WERI-Rb-1 (cell line): Measurements from ENCODE around the gene BAIAP3.
A peak's percentile ranks its signal among the peaks of the same experiment; 100 is the strongest.
"Not testable (repeated sequence)": the region's sequence is repeated elsewhere in the genome, so short reads cannot be mapped to it uniquely, and the experiment has no call there.

ENCODE experiments used
- DNase-seq: peaks from one replicate; pipeline ENCODE4 v3.0.0-alpha.2; 2020
- H3K27ac ChIP-seq: fragments of 250-450 bp; sonication (Bioruptor Pico); 2 replicates; pipeline ENCODE4 v1.5.1; 2020; ENCODE audit warnings: mild to moderate bottlenecking, moderate library complexity
- H3K27me3 ChIP-seq: fragments of 250-450 bp; sonication (Bioruptor Pico); 2 replicates; pipeline ENCODE4 v1.5.1; 2021; ENCODE audit warnings: mild to moderate bottlenecking, low read depth, moderate library complexity; ENCODE audit not compliant: insufficient read depth, severe bottlenecking
- H3K36me3 ChIP-seq: fragments of 250-450 bp; sonication (Bioruptor Pico); 2 replicates; pipeline ENCODE4 v1.5.1; 2020; ENCODE audit warnings: mild to moderate bottlenecking, moderate library complexity
- H3K4me3 ChIP-seq: 2 replicates; pipeline ENCODE4 v1.5.1; 2011; ENCODE audit warnings: low read depth, mild to moderate bottlenecking, control low read depth, low read length
- H3K9me3 ChIP-seq: fragments of 250-450 bp; sonication (Bioruptor Pico); 2 replicates; pipeline ENCODE4 v1.5.1; 2021; ENCODE audit warnings: mild to moderate bottlenecking, moderate library complexity; ENCODE audit not compliant: severe bottlenecking
- CTCF ChIP-seq: IDR thresholded peaks from 2 replicates; pipeline ENCODE4 v1.5.1; 2011; ENCODE audit warnings: low read depth, mild to moderate bottlenecking, control low read depth, inconsistent platforms, low read length

Gene BAIAP3

GRCh38 chr16:1288813-1289476 is 44.5 kb upstream of the BAIAP3 start:
- H3K27me3 ChIP-seq = no peaks in the 10 kb centered on the region
- no peaks in the 10 kb centered on the region for H3K36me3 ChIP-seq
- no peaks in the 10 kb centered on the region for H3K9me3 ChIP-seq
- no peak for TF ChIP-seq CTCF
- no peak overlapping the region for H3K4me3 ChIP-seq
- DNase-seq = peak; percentile 67
- H3K27ac ChIP-seq = no peak overlapping the region

GRCh38 chr16:1289477-1289866 is 44.0 kb upstream of the BAIAP3 start:
- H3K27me3 ChIP-seq = no peaks in the 10 kb centered on the region
- no peaks in the 10 kb centered on the region for H3K36me3 ChIP-seq
- no peaks in the 10 kb centered on the region for H3K9me3 ChIP-seq
- H3K4me3 ChIP-seq = no peak overlapping the region
- no peak overlapping the region for H3K27ac ChIP-seq
- no peak for TF ChIP-seq CTCF
- DNase-seq = no peak

GRCh38 chr16:1290063-1290501 is 43.4 kb upstream of the BAIAP3 start:
- Histone ChIP-seq H3K9me3 (no peaks in the 10 kb centered on the region), H3K36me3 (no peaks in the 10 kb centered on the region), H3K27me3 (no peaks in the 10 kb centered on the region), H3K4me3 (no peak overlapping the region), H3K27ac (no peak overlapping the region)
- no peak for DNase-seq
- TF ChIP-seq CTCF = no peak

- no peak for TF ChIP-seq CTCF
- DNase-seq = no peak
- Histone ChIP-seq H3K27ac (no peak overlapping the region), H3K4me3 (no peak overlapping the region), H3K36me3 (no peaks in the 10 kb centered on the region), H3K9me3 (no peaks in the 10 kb centered on the region), H3K27me3 (no peaks in the 10 kb centered on the region)
Observed at GRCh38 chr16:1290860-1291575, 42.4 kb upstream of the BAIAP3 start.

- no peaks in the 10 kb centered on the region for H3K27me3 ChIP-seq
- H3K4me3 ChIP-seq = no peak overlapping the region
- H3K27ac ChIP-seq = no peak overlapping the region
- no peaks in the 10 kb centered on the region for H3K36me3 ChIP-seq
- no peaks in the 10 kb centered on the region for H3K9me3 ChIP-seq
- no peak for TF ChIP-seq CTCF
- no peak for DNase-seq
Observed at GRCh38 chr16:1291576-1291974, 41.9 kb upstream of the BAIAP3 start.

- H3K9me3 ChIP-seq, DNase-seq, H3K27me3 ChIP-seq: not testable (repeated sequence)
Observed at GRCh38 chr16:1292208-1292607, 41.2 kb upstream of the BAIAP3 start.

GRCh38 chr16:1292808-1293207 is 40.6 kb upstream of the BAIAP3 start:
- H3K9me3 ChIP-seq, DNase-seq, H3K4me3 ChIP-seq, H3K27ac ChIP-seq, H3K27me3 ChIP-seq, H3K36me3 ChIP-seq: not testable (repeated sequence)

More at GRCh38 chr16:1292208-1292607, 41.2 kb upstream of the BAIAP3 start:
- H3K27ac ChIP-seq, H3K36me3 ChIP-seq, H3K4me3 ChIP-seq: not testable (repeated sequence)
